Fibroblast of skin of left biceps (primary cell): Measurements from ENCODE around the gene PHRF1.
A peak's percentile ranks its signal among the peaks of the same experiment; 100 is the strongest.

Experiments used
- DNase-seq, 2 experiments: peaks; one replicate each; pipeline ENCODE4 v3.0.0-alpha.2; 2013; ENCODE audit warnings: low read depth in 2 of 2

Gene PHRF1

GRCh38 chr11:575313-575995 lies 816 bp upstream of the PHRF1 start:
- DNase-seq = peak; percentile 14 to 16

GRCh38 chr11:576811-577610 lies 741 bp downstream of the PHRF1 start:
- no peak for DNase-seq

- no peak for DNase-seq
Observed at GRCh38 chr11:577611-577894, 1.3 kb downstream of the PHRF1 start.

GRCh38 chr11:578276-579035 lies 2.2 kb downstream of the PHRF1 start:
- DNase-seq = no peak

- DNase-seq = no peak
Observed at GRCh38 chr11:579830-580601, 3.7 kb downstream of the PHRF1 start.

- no peak for DNase-seq
Observed at GRCh38 chr11:581342-581741, 5.1 kb downstream of the PHRF1 start.

GRCh38 chr11:581752-582151 lies 5.5 kb downstream of the PHRF1 start:
- DNase-seq = no peak

GRCh38 chr11:584287-584686 lies 8.0 kb downstream of the PHRF1 start:
- DNase-seq = no peak

GRCh38 chr11:586376-587316 lies 10.4 kb downstream of the PHRF1 start:
- DNase-seq = no peak

GRCh38 chr11:587546-587945 lies 11.3 kb downstream of the PHRF1 start:
- no peak for DNase-seq

- DNase-seq = no peak
Observed at GRCh38 chr11:587978-588380, 11.7 kb downstream of the PHRF1 start.

- no peak for DNase-seq
Observed at GRCh38 chr11:589798-590197, 13.5 kb downstream of the PHRF1 start.

- no peak for DNase-seq
Observed at GRCh38 chr11:590997-591396, 14.7 kb downstream of the PHRF1 start.

- no peak for DNase-seq
Observed at GRCh38 chr11:592501-592900, 16.2 kb downstream of the PHRF1 start.

- DNase-seq = no peak
Observed at GRCh38 chr11:592918-593317, 16.6 kb downstream of the PHRF1 start.

GRCh38 chr11:593347-593746 lies 17.1 kb downstream of the PHRF1 start:
- DNase-seq = no peak

GRCh38 chr11:595400-595799 lies 19.1 kb downstream of the PHRF1 start:
- DNase-seq = no peak

- no peak for DNase-seq
Observed at GRCh38 chr11:596374-596773, 20.1 kb downstream of the PHRF1 start.

- DNase-seq = no peak
Observed at GRCh38 chr11:597166-597725, 21.0 kb downstream of the PHRF1 start.

- no peak for DNase-seq
Observed at GRCh38 chr11:598005-598680, 21.9 kb downstream of the PHRF1 start.
